Suprapubic skin (tissue), 4 donors: Measurements from ENCODE around the gene TMC6. TPM values are rescaled to one million over a fixed set of nuclear protein-coding genes. Genes with fewer than 3 reads are reported as not detected.

ENCODE experiments used
- DNase-seq, 2 donors: peaks; one replicate each; pipeline ENCODE4 v3.0.0-alpha.2; 2019; ENCODE audit warnings: low spot score in 2 of 2
- H3K27ac ChIP-seq: fragments of 200-600 bp; sonication (generic); one replicate; pipeline ENCODE4 v1.5.1; 2019
- H3K27me3 ChIP-seq: fragments of 200-600 bp; sonication (generic); one replicate; pipeline ENCODE4 v1.5.1; 2019
- H3K36me3 ChIP-seq: fragments of 200-600 bp; sonication (generic); one replicate; pipeline ENCODE4 v1.5.1; 2019
- H3K4me1 ChIP-seq: fragments of 200-600 bp; sonication (generic); one replicate; pipeline ENCODE4 v1.5.1; 2019
- H3K4me3 ChIP-seq: fragments of 200-600 bp; sonication (generic); one replicate; pipeline ENCODE4 v1.5.1; 2019; ENCODE audit warnings: mild to moderate bottlenecking
- H3K9me3 ChIP-seq: fragments of 200-600 bp; sonication (generic); one replicate; pipeline ENCODE4 v1.5.1; 2019
- CTCF ChIP-seq, 2 donors: fragments of 200-600 bp in 1 of 2; fragments of 450-650 bp in 1 of 2; sonication (generic) in 1 of 2; IDR thresholded peaks; one replicate each; pipeline ENCODE4 v1.5.1; 2016 to 2019; ENCODE audit warnings: antibody characterized with exemption in 2 of 2, mild to moderate bottlenecking in 1 of 2, moderate library complexity in 1 of 2
- EP300 ChIP-seq: sonication (generic); formaldehyde crosslinking; IDR thresholded peaks from one replicate; pipeline ENCODE4 v1.6.1; 2017; ENCODE audit warnings: antibody characterized with exemption
- POLR2A ChIP-seq, 2 donors: fragments of 450-650 bp; IDR thresholded peaks; one replicate each; pipeline ENCODE4 v1.6.1; 2017; ENCODE audit warnings: antibody characterized with exemption in 2 of 2, mild to moderate bottlenecking in 2 of 2, moderate library complexity in 2 of 2
- POLR2AphosphoS5 ChIP-seq, 3 donors: sonication (generic); formaldehyde crosslinking; IDR thresholded peaks; one replicate each; pipeline ENCODE4 v1.6.1; 2017; ENCODE audit warnings: antibody characterized with exemption in 3 of 3
- WGBS: methylation state at CpG from one replicate; pipeline ENCODE4 v1.1.5; 2018; 5-methylcytosine and 5-hydroxymethylcytosine counted together
- total RNA-seq, 4 donors: library from RNA; depleted of rRNA; stranded (reverse); fragments of >200 nt; gene quantifications; one replicate each; pipeline ENCODE4 v1.1.0, GENCODE V29; 2016

The TMC6 gene
- total RNA-seq, 4 donors from 2014 or later = 27.9 to 48.8 (median 32.0) TPM

GRCh38 chr17:78168903-78169793 is 40.6 kb upstream of the TMC6 start:
- no peaks in the 10 kb centered on the region for H3K9me3 ChIP-seq
- no peak for DNase-seq
- peaks cover 18% of the 10 kb centered on the region for H3K36me3 ChIP-seq
- H3K4me1 ChIP-seq = peaks cover 58% of the 10 kb centered on the region
- H3K27ac ChIP-seq = peak overlapping the region; percentile 89
- TF ChIP-seq CTCF (IDR thresholded peaks at IDR 0.05) = no peak
- TF ChIP-seq POLR2A (IDR thresholded peaks at IDR 0.05) = no peak
- TF ChIP-seq POLR2AphosphoS5 (IDR thresholded peaks at IDR 0.05) = no peak
- TF ChIP-seq EP300 = no peak
- H3K27me3 ChIP-seq = no peaks in the 10 kb centered on the region
- 37% methylated on average over 5 of the region's 38 CpGs for WGBS
- H3K4me3 ChIP-seq = peak overlapping the region; percentile 73

- TF ChIP-seq POLR2AphosphoS5 (IDR thresholded peaks at IDR 0.05) = no peak
- TF ChIP-seq POLR2A (IDR thresholded peaks at IDR 0.05) = peak; percentile 67 to 70
- peak in 1 of 2 donors; percentile 84 for DNase-seq
Observed at GRCh38 chr17:78168242-78168902, 39.8 kb upstream of the TMC6 start, which contains the start of gene SYNGR2. SYNGR2 (plus strand) TSS chr17:78168581; CDS start chr17:78168617, 36 bp downstream.

GRCh38 chr17:78166416-78166815 is 37.9 kb upstream of the TMC6 start:
- no peak overlapping the region for H3K27ac ChIP-seq
- H3K36me3 ChIP-seq = peaks cover 9% of the 10 kb centered on the region
- TF ChIP-seq POLR2A (IDR thresholded peaks at IDR 0.05) = no peak
- TF ChIP-seq CTCF (IDR thresholded peaks at IDR 0.05) = no peak
- TF ChIP-seq POLR2AphosphoS5 (IDR thresholded peaks at IDR 0.05) = no peak
- TF ChIP-seq EP300 = no peak
- 60% methylated on average over 6 of the region's 6 CpGs for WGBS
- H3K4me1 ChIP-seq = peaks cover 41% of the 10 kb centered on the region
- H3K27me3 ChIP-seq = no peaks in the 10 kb centered on the region
- no peaks in the 10 kb centered on the region for H3K9me3 ChIP-seq
- DNase-seq = no peak
- no peak overlapping the region for H3K4me3 ChIP-seq

More at GRCh38 chr17:78168242-78168902, 39.8 kb upstream of the TMC6 start, which contains the start of gene SYNGR2:
- no peaks in the 10 kb centered on the region for H3K9me3 ChIP-seq
- 1% methylated on average over 19 of the region's 84 CpGs for WGBS
- peak within 1 kb of the TSS; percentile 73 for H3K4me3 ChIP-seq
- H3K4me1 ChIP-seq = peaks cover 50% of the 10 kb centered on the region
- no peaks in the 10 kb centered on the region for H3K27me3 ChIP-seq
- peak within 1 kb of the TSS; percentile 89 for H3K27ac ChIP-seq
- peaks cover 18% of the 10 kb centered on the region for H3K36me3 ChIP-seq

- no peaks in the 10 kb centered on the region for H3K9me3 ChIP-seq
Observed at GRCh38 chr17:78164748-78165607, 36.4 kb upstream of the TMC6 start.

More at GRCh38 chr17:78164748-78165607, 36.4 kb upstream of the TMC6 start:
- Histone ChIP-seq H3K27me3 (no peaks in the 10 kb centered on the region), H3K36me3 (no peaks in the 10 kb centered on the region), H3K4me3 (no peak overlapping the region), H3K27ac (no peak overlapping the region), H3K4me1 (peaks cover 41% of the 10 kb centered on the region)
- DNase-seq = no peak
- 88% methylated on average over 11 of the region's 16 CpGs for WGBS
- no peak for TF ChIP-seq POLR2AphosphoS5 (IDR thresholded peaks at IDR 0.05)
- no peak for TF ChIP-seq EP300
- TF ChIP-seq POLR2A (IDR thresholded peaks at IDR 0.05) = no peak
- TF ChIP-seq CTCF (IDR thresholded peaks at IDR 0.05) = no peak
